NT2/D1 (cell line): ENCODE results near the gene PBXIP1.

Source experiments
- SUZ12 ChIP-seq: IDR thresholded peaks from 2 replicates; pipeline ENCODE4 v1.6.1; 2011; ENCODE audit not compliant: insufficient read length, insufficient read depth; ENCODE audit errors: extremely low read depth
- YY1 ChIP-seq: IDR thresholded peaks from 2 replicates; pipeline ENCODE4 v1.6.1; 2011; ENCODE audit not compliant: insufficient read length, insufficient read depth

GRCh38 chr1:154899041-154899440 lies 56.9 kb downstream of the PBXIP1 start:
- no peak for TF ChIP-seq YY1
- TF ChIP-seq SUZ12, result no peak
